ENCODE data around the gene CD200R1.
A peak's percentile ranks its signal among the peaks of the same experiment; 100 is the strongest.

CD200R1 gene

GRCh38 chr3:112980080-112980479 is 5.2 kb upstream of the CD200R1 start:
- H3K27ac ChIP-seq (replicated peaks): no peak overlapping the region
- no peaks in the 10 kb centered on the region for H3K27me3 ChIP-seq (ENCODE audit: insufficient read depth, poor library complexity, severe bottlenecking)
- TF ChIP-seq GABPA (IDR thresholded peaks at IDR 0.05; ENCODE audit: low read depth): no peak
- no peak for TF ChIP-seq POLR2AphosphoS5 (IDR thresholded peaks at IDR 0.05; ENCODE audit: low read depth)
- TF ChIP-seq SPI1 (IDR thresholded peaks at IDR 0.05; ENCODE audit: borderline replicate concordance, low read depth): no peak
- TF ChIP-seq REST (IDR thresholded peaks at IDR 0.05; ENCODE audit: insufficient replicate concordance, low read depth): no peak
- no peak for TF ChIP-seq CTCF (IDR thresholded peaks at IDR 0.05; ENCODE audit: insufficient read depth, low read length)
- no peak for DNase-seq (ENCODE audit: low read depth in 1 of 2, low spot score in 1 of 2)
- no peak overlapping the region for H3K4me3 ChIP-seq (replicated peaks; ENCODE audit: insufficient read depth, low read length)

GRCh38 chr3:112979244-112979832 is 4.4 kb upstream of the CD200R1 start:
- no peak overlapping the region for H3K27ac ChIP-seq (replicated peaks)
- peak in 1 of 2 experiments; percentile 20 for DNase-seq (ENCODE audit: low read depth in 1 of 2, low spot score in 1 of 2)
- H3K4me3 ChIP-seq (replicated peaks; ENCODE audit: insufficient read depth, low read length): no peak overlapping the region
- no peaks in the 10 kb centered on the region for H3K27me3 ChIP-seq (ENCODE audit: insufficient read depth, poor library complexity, severe bottlenecking)
- TF ChIP-seq REST (IDR thresholded peaks at IDR 0.05; ENCODE audit: insufficient replicate concordance, low read depth) (no peak), SPI1 (IDR thresholded peaks at IDR 0.05; ENCODE audit: borderline replicate concordance, low read depth) (no peak), GABPA (IDR thresholded peaks at IDR 0.05; ENCODE audit: low read depth) (no peak), POLR2AphosphoS5 (IDR thresholded peaks at IDR 0.05; ENCODE audit: low read depth) (no peak), CTCF (IDR thresholded peaks at IDR 0.05; ENCODE audit: insufficient read depth, low read length) (no peak)

GRCh38 chr3:112976953-112977352 is 2.0 kb upstream of the CD200R1 start:
- TF ChIP-seq SPI1 (IDR thresholded peaks at IDR 0.05; ENCODE audit: borderline replicate concordance, low read depth): no peak
- no peak for TF ChIP-seq POLR2AphosphoS5 (IDR thresholded peaks at IDR 0.05; ENCODE audit: low read depth)
- no peak for TF ChIP-seq GABPA (IDR thresholded peaks at IDR 0.05; ENCODE audit: low read depth)
- no peak for TF ChIP-seq REST (IDR thresholded peaks at IDR 0.05; ENCODE audit: insufficient replicate concordance, low read depth)
- no peak for TF ChIP-seq CTCF (IDR thresholded peaks at IDR 0.05; ENCODE audit: insufficient read depth, low read length)
- no peak overlapping the region for H3K4me3 ChIP-seq (replicated peaks; ENCODE audit: insufficient read depth, low read length)
- no peak for DNase-seq (ENCODE audit: low read depth in 1 of 2, low spot score in 1 of 2)
- H3K27me3 ChIP-seq (ENCODE audit: insufficient read depth, poor library complexity, severe bottlenecking): no peaks in the 10 kb centered on the region
- H3K27ac ChIP-seq (replicated peaks): no peak overlapping the region
